Activated CD4-positive, alpha-beta T cell treated with anti-CD3 and anti-CD28 coated beads, Interleukin-2, Interleukin-6, amounts not matched to agents 100 ng/mL and 50 ng/mL, durations not matched to agents 16 hours and 8 hours (primary cell): ENCODE measurements around the gene DNA2.
"Not testable (repeated sequence)": the region's sequence is repeated elsewhere in the genome, so short reads cannot be mapped to it uniquely, and the experiment has no call there.

ENCODE experiments used
- DNase-seq: peaks from one replicate; pipeline ENCODE4 v3.0.0-alpha.2; 2020

Gene DNA2

GRCh38 chr10:68471586-68472408, at the start of gene DNA2:
Gene DNA2 (minus strand): TSS chr10:68471973. CDS start chr10:68471864, 109 bp downstream.
- DNase-seq, result peak; percentile 92

- DNase-seq, result not testable (repeated sequence)
These were observed 46.8 kb upstream of the DNA2 start for GRCh38 chr10:68518609-68519008.

GRCh38 chr10:68517188-68517587, 45.4 kb upstream of the DNA2 start:
- no peak for DNase-seq

- DNase-seq, result no peak
These were observed 45.0 kb upstream of the DNA2 start for GRCh38 chr10:68516766-68517165.

- not testable (repeated sequence) for DNase-seq
These were observed 44.4 kb upstream of the DNA2 start for GRCh38 chr10:68516216-68516615.

GRCh38 chr10:68508090-68508489, 36.3 kb upstream of the DNA2 start:
- no peak for DNase-seq

- DNase-seq, result no peak
These were observed 34.6 kb upstream of the DNA2 start for GRCh38 chr10:68506411-68506810.

- DNase-seq, result no peak
These were observed 31.1 kb upstream of the DNA2 start for GRCh38 chr10:68502846-68503245.

- no peak for DNase-seq
These were observed 29.9 kb upstream of the DNA2 start for GRCh38 chr10:68501691-68502090.

GRCh38 chr10:68499544-68499943, 27.8 kb upstream of the DNA2 start:
- DNase-seq, result no peak

- no peak for DNase-seq
These were observed 24.3 kb upstream of the DNA2 start for GRCh38 chr10:68496072-68496471.

- DNase-seq, result no peak
These were observed 20.3 kb upstream of the DNA2 start for GRCh38 chr10:68492118-68492517.

GRCh38 chr10:68489919-68490318, 18.1 kb upstream of the DNA2 start:
- peak; percentile 57 for DNase-seq

GRCh38 chr10:68474021-68474420, 2.2 kb upstream of the DNA2 start:
- no peak for DNase-seq

- DNase-seq, result peak; percentile 5
These were observed 649 bp downstream of the DNA2 start for GRCh38 chr10:68471063-68471585.

GRCh38 chr10:68470300-68470699, 1.5 kb downstream of the DNA2 start:
- no peak for DNase-seq

GRCh38 chr10:68469838-68470237, 1.9 kb downstream of the DNA2 start:
- no peak for DNase-seq

GRCh38 chr10:68464729-68465128, 7.0 kb downstream of the DNA2 start:
- DNase-seq, result not testable (repeated sequence)

GRCh38 chr10:68463365-68464093, 8.2 kb downstream of the DNA2 start:
- DNase-seq, result no peak

GRCh38 chr10:68462536-68462935, 9.2 kb downstream of the DNA2 start:
- DNase-seq, result no peak

GRCh38 chr10:68461032-68461431, 10.7 kb downstream of the DNA2 start:
- DNase-seq, result no peak

- not testable (repeated sequence) for DNase-seq
These were observed 22.1 kb downstream of the DNA2 start for GRCh38 chr10:68449698-68450097.

GRCh38 chr10:68446179-68446578, 25.6 kb downstream of the DNA2 start:
- DNase-seq, result no peak

GRCh38 chr10:68442971-68443370, 28.8 kb downstream of the DNA2 start:
- DNase-seq, result no peak
